Measurements from ENCODE around the gene TRIM16.

- TF ChIP-seq CTCF (IDR thresholded peaks at IDR 0.05; ENCODE audit: low read length): no peak
- TF ChIP-seq EZH2 (optimal IDR thresholded peaks at IDR 0.05; ENCODE audit: low read depth, low read length): no peak
- TF ChIP-seq EZH2phosphoT487 (IDR thresholded peaks at IDR 0.05; ENCODE audit: low read length): no peak
Observed at GRCh38 chr17:15659236-15659635, 24.9 kb downstream of the TRIM16 start.
